Smooth muscle cell (in vitro differentiated cells): ENCODE data around the gene UGT2A3. TPM values are rescaled to one million over a fixed set of nuclear protein-coding genes. Genes with fewer than 3 reads are reported as not detected.

ENCODE experiments used
- DNase-seq: peaks from one replicate; lab custom pipeline; 2025; ENCODE audit not compliant: unreplicated experiment; lab: John Stamatoyannopoulos, UW
- H2AFZ ChIP-seq: fragments of 200-600 bp; sonication (generic); 2 replicates; pipeline ENCODE4 v1.6.0; 2016; ENCODE audit warnings: antibody characterized with exemption, low read depth, mild to moderate bottlenecking
- H3F3A ChIP-seq: fragments of 200-600 bp; sonication (generic); 2 replicates; pipeline ENCODE4 v1.6.0; 2017; ENCODE audit warnings: antibody characterized with exemption, low read depth
- H3K27ac ChIP-seq: fragments of 200-600 bp; sonication (generic); 2 replicates; pipeline ENCODE4 v1.5.1; 2016; ENCODE audit warnings: low read depth, mild to moderate bottlenecking
- H3K27me3 ChIP-seq: fragments of 200-600 bp; sonication (generic); 2 replicates; pipeline ENCODE4 v1.6.1; 2016; ENCODE audit warnings: low read depth, mild to moderate bottlenecking
- H3K36me3 ChIP-seq: fragments of 200-600 bp; sonication (generic); 2 replicates; pipeline ENCODE4 v1.5.1; 2016; ENCODE audit warnings: low read depth
- H3K4me1 ChIP-seq: fragments of 200-600 bp; sonication (generic); 2 replicates; pipeline ENCODE4 v1.5.1; 2016; ENCODE audit warnings: low read depth
- H3K4me2 ChIP-seq: fragments of 200-600 bp; sonication (generic); 2 replicates; pipeline ENCODE4 v1.6.0; 2016; ENCODE audit warnings: mild to moderate bottlenecking
- H3K4me3 ChIP-seq: fragments of 200-600 bp; sonication (generic); 2 replicates; pipeline ENCODE4 v1.5.1; 2016; ENCODE audit warnings: mild to moderate bottlenecking
- H3K79me2 ChIP-seq: fragments of 200-600 bp; sonication (generic); 2 replicates; pipeline ENCODE4 v1.6.0; 2016; ENCODE audit warnings: low read depth, mild to moderate bottlenecking
- H3K9ac ChIP-seq: fragments of 200-600 bp; sonication (generic); 2 replicates; pipeline ENCODE4 v1.6.0; 2016; ENCODE audit warnings: low read depth
- H3K9me3 ChIP-seq: fragments of 200-600 bp; sonication (generic); replicated peaks from 2 replicates; pipeline ENCODE4 v1.5.1; 2016; ENCODE audit warnings: low read depth
- H4K20me1 ChIP-seq: fragments of 200-600 bp; sonication (generic); 2 replicates; pipeline ENCODE4 v1.6.0; 2016; ENCODE audit warnings: low read depth
- WGBS: methylation state at CpG from one replicate; pipeline ENCODE4 v1.1.7; 2016; ENCODE audit warnings: low lambda C conversion rate; 5-methylcytosine and 5-hydroxymethylcytosine counted together
- polyA plus RNA-seq: library from polyadenylated mRNA; unstranded; fragments of >200 nt; fragmentation: Nextera tagmentation; extraction: Ambion mirVana; gene quantifications from 2 replicates; pipeline ENCODE4 v1.2.1, GENCODE V29; 2016
- total RNA-seq: library from RNA; depleted of rRNA; stranded (reverse); fragments of >200 nt; gene quantifications from 2 replicates; pipeline ENCODE4 v1.2.3, GENCODE V29; 2014
- TF ChIP-seq, protein P1 (sequence below): fragments of 200-600 bp; sonication (generic); IDR thresholded peaks from 2 replicates; pipeline ENCODE4 v1.5.1; 2017; ENCODE audit warnings: borderline replicate concordance, mild to moderate bottlenecking, antibody characterized with exemption; ENCODE audit not compliant: insufficient read depth, poor library complexity, severe bottlenecking

The UGT2A3 gene
- total and polyA plus RNA-seq, 2 experiments from 2014 or later, result not detected

DNA sequence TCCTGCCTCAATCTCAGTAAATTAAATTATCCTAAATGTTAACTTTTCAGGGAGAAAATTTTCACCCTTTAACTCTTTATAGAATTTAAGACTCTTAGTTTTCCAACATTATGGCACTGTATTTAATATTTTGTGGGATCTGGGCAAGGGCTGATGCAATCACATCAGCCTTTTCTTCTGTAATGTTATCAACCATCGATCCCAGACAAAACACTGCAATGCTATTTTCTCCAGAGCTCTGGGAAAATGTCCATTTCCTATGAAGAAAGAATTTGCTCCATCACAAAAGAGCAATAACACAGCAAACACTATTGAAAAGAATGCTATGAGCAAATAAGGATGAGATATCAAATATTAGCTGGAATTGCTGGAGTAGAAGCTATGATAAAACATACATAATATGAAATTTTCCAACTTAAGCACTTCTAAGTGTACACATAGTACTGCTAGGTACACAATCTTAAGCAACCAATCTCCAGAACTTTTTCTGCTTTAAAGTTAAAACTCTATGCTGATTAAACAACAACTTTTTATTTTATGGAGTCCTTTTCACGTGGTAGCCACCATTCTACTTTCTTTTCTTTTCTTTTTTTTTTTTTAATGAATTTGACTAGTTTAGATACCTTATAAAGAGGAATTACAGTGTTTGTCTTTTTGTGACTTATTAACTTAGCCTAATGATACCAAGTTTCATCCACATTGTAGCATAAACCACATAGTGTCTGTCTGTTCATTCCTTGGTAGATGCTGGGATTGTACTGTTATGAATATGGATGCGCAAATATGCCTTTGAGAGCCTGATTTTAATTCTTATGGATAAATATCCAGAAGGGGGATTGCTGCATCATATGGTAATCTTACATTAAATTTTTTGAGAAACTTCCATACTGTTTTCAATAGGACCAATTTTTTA is 43.6 kb downstream of the UGT2A3 start:
- DNase-seq, result no peak
- no peaks in the 10 kb centered on the region for H3K27me3 ChIP-seq
- no peak overlapping the region for H3K9ac ChIP-seq
- WGBS, result 79% methylated on average over 3 of the region's 3 CpGs
- H2AFZ ChIP-seq, result peak overlapping the region; percentile 32
- no peaks in the 10 kb centered on the region for H3K79me2 ChIP-seq
- H3K4me2 ChIP-seq, result peak overlapping the region; percentile 2
- H3K36me3 ChIP-seq, result no peaks in the 10 kb centered on the region
- H4K20me1 ChIP-seq, result no peaks in the 10 kb centered on the region
- H3K4me3 ChIP-seq, result peak overlapping the region; percentile 39
- no peaks in the 10 kb centered on the region for H3F3A ChIP-seq
- TF ChIP-seq, protein P1, sequence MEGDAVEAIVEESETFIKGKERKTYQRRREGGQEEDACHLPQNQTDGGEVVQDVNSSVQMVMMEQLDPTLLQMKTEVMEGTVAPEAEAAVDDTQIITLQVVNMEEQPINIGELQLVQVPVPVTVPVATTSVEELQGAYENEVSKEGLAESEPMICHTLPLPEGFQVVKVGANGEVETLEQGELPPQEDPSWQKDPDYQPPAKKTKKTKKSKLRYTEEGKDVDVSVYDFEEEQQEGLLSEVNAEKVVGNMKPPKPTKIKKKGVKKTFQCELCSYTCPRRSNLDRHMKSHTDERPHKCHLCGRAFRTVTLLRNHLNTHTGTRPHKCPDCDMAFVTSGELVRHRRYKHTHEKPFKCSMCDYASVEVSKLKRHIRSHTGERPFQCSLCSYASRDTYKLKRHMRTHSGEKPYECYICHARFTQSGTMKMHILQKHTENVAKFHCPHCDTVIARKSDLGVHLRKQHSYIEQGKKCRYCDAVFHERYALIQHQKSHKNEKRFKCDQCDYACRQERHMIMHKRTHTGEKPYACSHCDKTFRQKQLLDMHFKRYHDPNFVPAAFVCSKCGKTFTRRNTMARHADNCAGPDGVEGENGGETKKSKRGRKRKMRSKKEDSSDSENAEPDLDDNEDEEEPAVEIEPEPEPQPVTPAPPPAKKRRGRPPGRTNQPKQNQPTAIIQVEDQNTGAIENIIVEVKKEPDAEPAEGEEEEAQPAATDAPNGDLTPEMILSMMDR, result no peak
- H3K27ac ChIP-seq, result peak overlapping the region; percentile 47
- H3K4me1 ChIP-seq, result peaks cover 20% of the 10 kb centered on the region
- H3K9me3 ChIP-seq, result no peaks in the 10 kb centered on the region

DNA sequence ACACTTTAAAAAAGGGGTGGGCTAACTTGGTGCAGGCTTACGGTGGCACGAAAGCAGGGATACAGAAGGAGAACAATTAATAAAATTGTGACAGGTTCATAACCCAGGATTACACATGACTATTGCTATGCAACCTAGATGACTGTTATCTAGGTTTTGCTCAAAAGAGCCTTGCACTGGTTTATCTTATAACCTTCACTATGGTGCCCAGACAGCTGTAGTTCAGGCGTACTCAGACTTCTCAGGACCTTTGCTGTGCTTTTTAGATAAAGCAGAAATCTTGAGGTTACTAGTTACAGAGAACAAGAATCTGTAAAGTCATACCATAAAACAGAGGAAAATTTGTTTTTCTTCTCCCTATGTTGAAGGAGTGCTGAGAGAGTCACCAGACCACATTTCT is 44.4 kb downstream of the UGT2A3 start:
- 57% methylated on average over 3 of the region's 3 CpGs for WGBS
- Histone ChIP-seq H3K4me2 (peak overlapping the region; percentile 2), H3K9me3 (no peaks in the 10 kb centered on the region), H3K79me2 (no peaks in the 10 kb centered on the region), H2AFZ (peak overlapping the region; percentile 32), H3K36me3 (no peaks in the 10 kb centered on the region), H3K27me3 (no peaks in the 10 kb centered on the region), H3K27ac (peak overlapping the region; percentile 47), H3K4me1 (peaks cover 20% of the 10 kb centered on the region), H3K9ac (no peak overlapping the region), H3K4me3 (peak overlapping the region; percentile 39), H3F3A (no peaks in the 10 kb centered on the region), H4K20me1 (no peaks in the 10 kb centered on the region)
- TF ChIP-seq, protein P1, result no peak
- DNase-seq, result no peak

DNA sequence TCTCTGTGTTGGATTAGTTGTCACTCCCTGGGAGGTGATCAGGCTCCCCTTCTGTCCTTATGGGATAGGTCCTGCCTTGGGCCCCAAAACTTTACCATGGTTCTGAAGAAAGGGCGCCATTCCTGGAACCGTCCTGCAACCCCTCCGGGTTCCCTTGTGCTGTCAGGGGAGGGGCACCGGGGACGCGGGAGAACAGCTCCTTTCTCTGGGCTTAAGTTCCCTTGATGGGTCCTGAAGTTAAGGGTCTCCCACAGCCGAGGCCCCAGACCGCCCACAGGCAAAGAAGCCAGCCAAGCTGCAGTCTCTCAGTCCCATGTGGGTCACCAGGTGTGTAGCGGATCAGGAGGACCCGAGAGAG is 44.8 kb downstream of the UGT2A3 start:
- TF ChIP-seq, protein P1, result no peak
- Histone ChIP-seq H3K79me2 (no peaks in the 10 kb centered on the region), H3K4me3 (peak overlapping the region; percentile 46), H4K20me1 (no peaks in the 10 kb centered on the region), H3K27ac (no peak overlapping the region), H3K9me3 (no peaks in the 10 kb centered on the region), H3K9ac (peak overlapping the region; percentile 48), H3K36me3 (no peaks in the 10 kb centered on the region), H3K27me3 (no peaks in the 10 kb centered on the region), H3K4me2 (peak overlapping the region; percentile 82), H3K4me1 (peaks cover 20% of the 10 kb centered on the region), H2AFZ (peak overlapping the region; percentile 75), H3F3A (no peaks in the 10 kb centered on the region)
- WGBS, result 66% methylated on average over 10 of the region's 10 CpGs
- DNase-seq, result no peak
